ENCODE data around the gene CELA2A. TPM values are rescaled to one million over a fixed set of nuclear protein-coding genes. Genes with fewer than 3 reads are reported as not detected.

Gene CELA2A
- total and polyA plus RNA-seq, 9 of the 15 experiments (the other 6 are each of a cell fraction or from before 2014, with no cell fraction given) = 0.62 TPM; not detected in 8

DNA sequence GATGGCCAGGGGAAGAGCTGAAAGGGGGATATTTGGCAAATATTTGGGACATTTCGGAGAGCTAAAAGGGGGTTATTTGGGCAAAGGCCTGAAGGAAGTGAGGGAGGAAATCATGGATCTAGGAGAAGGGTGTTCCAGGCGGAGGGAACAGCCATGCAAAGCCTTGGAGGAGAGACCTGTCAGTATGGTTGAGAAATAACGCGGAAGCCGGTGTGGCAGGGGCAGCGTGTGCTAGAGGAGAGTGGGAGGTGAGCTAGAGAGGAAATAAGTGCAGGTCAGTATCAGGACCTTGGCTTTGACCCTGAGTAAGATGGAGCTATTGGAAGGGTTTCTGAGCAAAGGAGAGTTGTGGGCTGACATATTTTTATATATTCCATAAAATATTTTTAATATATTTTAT lies 15.3 kb upstream of the CELA2A start:
- intact Hi-C loops (cut with micrococcal nuclease) (no loop called here), in situ Hi-C loops (cut with MboI) (no loop called here)
- 34% methylated on average over 6 of the region's 6 CpGs for WGBS (ENCODE audit: insufficient coverage, low coverage, missing lambda C conversion rate)
- peaks cover 7 to 19% of the 10 kb centered on the region in 2 experiments; a peak in 4 of 5 replicates for H3K4me1 ChIP-seq (replicated peaks in 1 of 2; ENCODE audit: control insufficient read depth in 2 of 2, insufficient read depth in 2 of 2, low read length in 2 of 2)
- H3K79me2 ChIP-seq (ENCODE audit: control insufficient read depth, insufficient read depth, low read length) = no peaks in the 10 kb centered on the region
- H3K4me3 ChIP-seq = no peak overlapping the region
- ChIA-PET POLR2A (interaction anchor here (0.6 to 1.2 kb wide), 4 partner anchors 14 to 224 kb away, joined by 3 to 6 read pairs (median 4); partner anchors contain the start of gene CELA2A), CTCF (ENCODE audit: low intra/inter-chr PET ratio) (interaction anchor here (0.6 kb wide), 1 partner anchor 56 kb away, joined by 3 read pairs; no protein-coding TSS in a partner anchor)
- no peak for FAIRE-seq
- H3K4me2 ChIP-seq (ENCODE audit: insufficient read depth, low read length) = no peak overlapping the region
- no peak overlapping the region for H3K9ac ChIP-seq (ENCODE audit: insufficient read depth in 1 of 2, low read depth in 2 of 2, low read length in 2 of 2)
- TF ChIP-seq MTA3 (IDR thresholded peaks at IDR 0.05; ENCODE audit: borderline replicate concordance) = no peak
- TF ChIP-seq BMI1 (IDR thresholded peaks at IDR 0.05; ENCODE audit: low read length) = no peak
- TF ChIP-seq, protein P1, sequence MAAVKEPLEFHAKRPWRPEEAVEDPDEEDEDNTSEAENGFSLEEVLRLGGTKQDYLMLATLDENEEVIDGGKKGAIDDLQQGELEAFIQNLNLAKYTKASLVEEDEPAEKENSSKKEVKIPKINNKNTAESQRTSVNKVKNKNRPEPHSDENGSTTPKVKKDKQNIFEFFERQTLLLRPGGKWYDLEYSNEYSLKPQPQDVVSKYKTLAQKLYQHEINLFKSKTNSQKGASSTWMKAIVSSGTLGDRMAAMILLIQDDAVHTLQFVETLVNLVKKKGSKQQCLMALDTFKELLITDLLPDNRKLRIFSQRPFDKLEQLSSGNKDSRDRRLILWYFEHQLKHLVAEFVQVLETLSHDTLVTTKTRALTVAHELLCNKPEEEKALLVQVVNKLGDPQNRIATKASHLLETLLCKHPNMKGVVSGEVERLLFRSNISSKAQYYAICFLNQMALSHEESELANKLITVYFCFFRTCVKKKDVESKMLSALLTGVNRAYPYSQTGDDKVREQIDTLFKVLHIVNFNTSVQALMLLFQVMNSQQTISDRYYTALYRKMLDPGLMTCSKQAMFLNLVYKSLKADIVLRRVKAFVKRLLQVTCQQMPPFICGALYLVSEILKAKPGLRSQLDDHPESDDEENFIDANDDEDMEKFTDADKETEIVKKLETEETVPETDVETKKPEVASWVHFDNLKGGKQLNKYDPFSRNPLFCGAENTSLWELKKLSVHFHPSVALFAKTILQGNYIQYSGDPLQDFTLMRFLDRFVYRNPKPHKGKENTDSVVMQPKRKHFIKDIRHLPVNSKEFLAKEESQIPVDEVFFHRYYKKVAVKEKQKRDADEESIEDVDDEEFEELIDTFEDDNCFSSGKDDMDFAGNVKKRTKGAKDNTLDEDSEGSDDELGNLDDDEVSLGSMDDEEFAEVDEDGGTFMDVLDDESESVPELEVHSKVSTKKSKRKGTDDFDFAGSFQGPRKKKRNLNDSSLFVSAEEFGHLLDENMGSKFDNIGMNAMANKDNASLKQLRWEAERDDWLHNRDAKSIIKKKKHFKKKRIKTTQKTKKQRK (IDR thresholded peaks at IDR 0.05; ENCODE audit: borderline replicate concordance, low read depth, low read length) = no peak
- no peak for TF ChIP-seq ZNF197 (CRISPR knock-in tag; IDR thresholded peaks at IDR 0.05; ENCODE audit: low read depth)
- no peak for TF ChIP-seq NEUROD1 (IDR thresholded peaks at IDR 0.05; ENCODE audit: borderline replicate concordance, low read depth, low read length, partially characterized antibody)
- no peak for TF ChIP-seq NELFE (IDR thresholded peaks at IDR 0.05; ENCODE audit: insufficient read depth, insufficient read length)
- no peak for TF ChIP-seq ZNF184 (CRISPR knock-in tag; IDR thresholded peaks at IDR 0.05)
- no peak for TF ChIP-seq POLR2H (tag; IDR thresholded peaks at IDR 0.05; ENCODE audit: low read depth)
- no peak for TF ChIP-seq ZEB2 (IDR thresholded peaks at IDR 0.05)
- TF ChIP-seq XRCC5 (IDR thresholded peaks at IDR 0.05; ENCODE audit: low read depth, low read length) = no peak
- H3K27ac ChIP-seq (ENCODE audit: extremely low read depth, low read depth, low read length) = no peak overlapping the region
- no TSS peak for BruUV-seq (replicated peaks)
- H2AFZ ChIP-seq (ENCODE audit: low read depth, low read length) = no peak overlapping the region
- DNase-seq (ENCODE audit: extremely low read depth in 1 of 4, low spot score in 3 of 4) = no peak
- H3K36me3 ChIP-seq (ENCODE audit: control insufficient read depth, insufficient read depth, low read length) = no peaks in the 10 kb centered on the region
- no peaks in the 10 kb centered on the region for H3K9me3 ChIP-seq (replicated peaks; ENCODE audit: control insufficient read depth, insufficient read depth, low read depth, low read length)
- H3K9me1 ChIP-seq (ENCODE audit: control insufficient read depth, insufficient read depth, low read length) = no peaks in the 10 kb centered on the region
- H4K20me1 ChIP-seq (replicated peaks; ENCODE audit: control insufficient read depth, insufficient read depth, low read length) = no peaks in the 10 kb centered on the region
- no peaks in the 10 kb centered on the region for H3K27me3 ChIP-seq (ENCODE audit: control insufficient read depth in 2 of 2, insufficient read depth in 2 of 2, low read length in 2 of 2)
- no peak for ATAC-seq

Data from K562 (cell line).